ENCODE results near the gene NDUFS7.
"Not testable (repeated sequence)": the region's sequence is repeated elsewhere in the genome, so short reads cannot be mapped to it uniquely, and the experiment has no call there.

Gene NDUFS7

DNA sequence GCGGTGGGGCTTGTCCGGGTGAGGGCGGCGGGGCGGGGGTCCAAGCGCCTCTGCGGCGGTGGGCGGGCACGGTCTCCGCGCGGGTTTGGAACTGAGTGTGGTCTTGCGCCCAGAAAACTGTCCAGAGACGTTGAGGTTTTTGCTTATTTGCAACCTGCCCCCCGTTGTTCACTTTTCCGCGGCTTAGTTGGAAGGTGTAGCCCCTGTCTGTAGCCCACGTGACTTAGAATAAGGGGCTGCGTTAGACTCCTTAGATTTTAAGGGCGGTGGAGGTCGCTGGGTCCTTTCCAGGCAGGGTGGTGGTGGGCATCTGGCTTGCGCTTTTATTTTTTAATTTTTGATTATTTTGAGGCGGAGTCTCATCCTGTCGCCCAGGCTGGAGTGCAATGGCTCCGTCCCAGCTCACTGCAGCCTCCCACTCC, 55.2 kb downstream of the NDUFS7 start:
- peaks cover 9% of the 10 kb centered on the region for H3K4me1 ChIP-seq (ENCODE audit: insufficient read depth, poor library complexity, severe bottlenecking)
- peak overlapping the region; percentile 90 for H3K4me3 ChIP-seq (ENCODE audit: severe bottlenecking)
- no peak for ATAC-seq (ENCODE audit: low read depth)
- peaks cover 51% of the 10 kb centered on the region for H3K36me3 ChIP-seq (ENCODE audit: low read depth)
- no peak for DNase-seq (ENCODE audit: low spot score)
- no peak for TF ChIP-seq CTCF (IDR thresholded peaks at IDR 0.05; ENCODE audit: poor library complexity, severe bottlenecking)
- no peaks in the 10 kb centered on the region for H3K9me3 ChIP-seq (ENCODE audit: severe bottlenecking)
- H3K27ac ChIP-seq (ENCODE audit: poor library complexity, severe bottlenecking), result peak overlapping the region; percentile 76
- no peaks in the 10 kb centered on the region for H3K27me3 ChIP-seq (ENCODE audit: insufficient read depth, poor library complexity, severe bottlenecking)

DNA sequence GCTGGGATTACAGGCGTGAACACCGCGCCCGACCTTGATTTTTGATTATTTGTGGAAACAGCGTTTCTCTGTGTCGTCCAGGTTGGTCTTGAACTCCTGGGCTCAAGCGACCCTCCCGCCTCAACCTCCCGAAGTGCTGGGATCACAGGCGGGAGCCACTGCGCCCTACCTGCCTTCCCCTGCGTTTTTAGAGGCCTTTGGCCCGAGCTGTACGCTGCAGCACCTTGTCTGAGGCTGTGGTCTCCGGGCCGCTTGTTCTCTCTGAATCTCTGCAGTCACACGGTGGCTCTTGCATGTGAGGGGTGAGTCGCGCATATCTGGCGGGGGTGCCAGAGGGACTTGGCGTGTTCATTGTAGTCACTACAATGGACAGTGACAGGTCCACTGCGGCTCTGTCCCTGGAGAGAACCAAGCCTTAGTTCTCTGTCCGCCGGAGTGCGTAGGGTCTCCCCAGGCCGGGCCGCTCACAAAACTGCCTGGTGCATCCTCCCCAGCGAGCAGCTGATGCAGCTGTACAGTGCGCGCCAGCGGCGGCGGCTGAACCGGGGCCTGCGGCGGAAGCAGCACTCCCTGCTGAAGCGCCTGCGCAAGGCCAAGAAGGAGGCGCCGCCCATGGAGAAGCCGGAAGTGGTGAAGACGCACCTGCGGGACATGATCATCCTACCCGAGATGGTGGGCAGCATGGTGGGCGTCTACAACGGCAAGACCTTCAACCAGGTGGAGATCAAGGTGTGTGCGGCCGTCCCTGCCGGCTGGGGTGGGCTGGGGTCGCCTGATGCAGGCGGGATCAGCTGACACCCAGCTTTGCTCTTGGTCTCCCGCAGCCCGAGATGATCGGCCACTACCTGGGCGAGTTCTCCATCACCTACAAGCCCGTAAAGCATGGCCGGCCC, 56.1 kb downstream of the NDUFS7 start:
- peak overlapping the region; percentile 90 for H3K4me3 ChIP-seq (ENCODE audit: severe bottlenecking)
- not testable (repeated sequence) for ATAC-seq (ENCODE audit: low read depth); H3K4me1 ChIP-seq (ENCODE audit: insufficient read depth, poor library complexity, severe bottlenecking); DNase-seq (ENCODE audit: low spot score); H3K27me3 ChIP-seq (ENCODE audit: insufficient read depth, poor library complexity, severe bottlenecking); H3K9me3 ChIP-seq (ENCODE audit: severe bottlenecking)
- H3K36me3 ChIP-seq (ENCODE audit: low read depth), result peaks cover 44% of the 10 kb centered on the region
- H3K27ac ChIP-seq (ENCODE audit: poor library complexity, severe bottlenecking), result peak overlapping the region; percentile 76

DNA sequence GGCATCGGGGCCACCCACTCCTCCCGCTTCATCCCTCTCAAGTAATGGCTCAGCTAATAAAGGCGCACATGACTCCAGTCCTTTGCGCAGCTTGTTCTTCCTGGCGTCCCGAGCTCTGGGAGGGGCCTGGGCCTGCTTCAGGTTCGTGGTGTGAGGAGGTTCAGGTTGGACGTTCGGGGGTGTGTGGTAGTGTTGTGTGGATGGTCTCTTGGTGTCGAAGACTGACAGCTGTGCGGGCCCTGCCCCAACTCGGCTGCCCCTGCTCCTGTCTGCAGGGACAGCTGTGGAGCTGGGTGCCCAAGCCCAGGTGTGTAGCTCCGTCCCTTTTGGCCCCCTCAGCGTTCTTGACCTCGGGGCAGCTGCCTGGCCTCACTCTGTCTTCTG, 56.7 kb downstream of the NDUFS7 start:
- Histone ChIP-seq H3K27me3 (ENCODE audit: insufficient read depth, poor library complexity, severe bottlenecking) (no peaks in the 10 kb centered on the region), H3K36me3 (ENCODE audit: low read depth) (peaks cover 40% of the 10 kb centered on the region), H3K4me1 (ENCODE audit: insufficient read depth, poor library complexity, severe bottlenecking) (peaks cover 9% of the 10 kb centered on the region), H3K9me3 (ENCODE audit: severe bottlenecking) (no peaks in the 10 kb centered on the region), H3K27ac (ENCODE audit: poor library complexity, severe bottlenecking) (peak overlapping the region; percentile 76), H3K4me3 (ENCODE audit: severe bottlenecking) (no peak overlapping the region)
- ATAC-seq (ENCODE audit: low read depth), result no peak
- no peak for TF ChIP-seq CTCF (IDR thresholded peaks at IDR 0.05; ENCODE audit: poor library complexity, severe bottlenecking)
- DNase-seq (ENCODE audit: low spot score), result no peak

- ATAC-seq (ENCODE audit: low read depth), result no peak
- peak overlapping the region; percentile 76 for H3K27ac ChIP-seq (ENCODE audit: poor library complexity, severe bottlenecking)
- no peak for DNase-seq (ENCODE audit: low spot score)
- no peak for TF ChIP-seq CTCF (IDR thresholded peaks at IDR 0.05; ENCODE audit: poor library complexity, severe bottlenecking)
- H3K4me1 ChIP-seq (ENCODE audit: insufficient read depth, poor library complexity, severe bottlenecking), result peaks cover 9% of the 10 kb centered on the region
- no peak overlapping the region for H3K4me3 ChIP-seq (ENCODE audit: severe bottlenecking)
- H3K36me3 ChIP-seq (ENCODE audit: low read depth), result peaks cover 40% of the 10 kb centered on the region
- H3K9me3 ChIP-seq (ENCODE audit: severe bottlenecking), result no peaks in the 10 kb centered on the region
- H3K27me3 ChIP-seq (ENCODE audit: insufficient read depth, poor library complexity, severe bottlenecking), result no peaks in the 10 kb centered on the region
Measured at GRCh38 chr19:1441022-1441426, 57.3 kb downstream of the NDUFS7 start.

DNA sequence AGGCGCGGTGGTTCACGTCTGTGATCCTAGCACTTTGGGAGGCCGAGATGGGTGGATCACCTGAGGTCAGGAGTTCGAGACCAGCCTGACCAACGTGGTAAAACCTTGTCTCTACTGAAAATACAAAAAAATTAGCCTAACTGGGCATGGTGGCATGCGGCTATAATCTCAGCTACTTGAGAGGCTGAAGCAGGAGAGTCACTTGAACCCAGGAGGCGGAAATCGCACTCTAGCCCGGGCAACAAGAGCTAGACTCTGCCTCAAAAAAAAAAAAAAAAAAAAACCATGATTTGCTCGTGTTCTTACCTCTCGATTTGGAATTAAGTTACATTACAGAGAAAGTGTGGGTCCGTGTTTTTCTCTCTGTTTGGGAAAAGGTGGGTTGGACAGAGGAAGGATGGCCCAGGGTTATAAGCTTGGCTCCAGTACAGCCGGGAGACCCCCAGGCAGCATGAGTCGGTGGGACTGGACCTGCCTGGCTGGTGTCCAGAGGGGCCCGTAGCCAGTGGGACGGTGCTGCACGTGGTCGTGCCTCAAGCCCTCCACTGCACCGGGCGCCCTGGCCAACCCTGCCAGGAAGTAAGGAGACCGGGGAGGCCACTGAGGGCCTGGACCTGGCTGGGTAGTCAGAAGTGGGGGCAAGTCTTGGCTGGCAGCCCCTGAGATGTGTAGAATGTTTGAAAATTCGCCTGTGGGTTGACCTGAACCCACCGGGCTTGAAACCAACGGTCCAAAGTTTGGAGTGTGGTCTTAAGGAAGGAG, 58.2 kb downstream of the NDUFS7 start:
- Histone ChIP-seq H3K27ac (ENCODE audit: poor library complexity, severe bottlenecking) (peak overlapping the region; percentile 76), H3K36me3 (ENCODE audit: low read depth) (peaks cover 40% of the 10 kb centered on the region), H3K4me1 (ENCODE audit: insufficient read depth, poor library complexity, severe bottlenecking) (peaks cover 9% of the 10 kb centered on the region), H3K9me3 (ENCODE audit: severe bottlenecking) (no peaks in the 10 kb centered on the region), H3K4me3 (ENCODE audit: severe bottlenecking) (no peak overlapping the region), H3K27me3 (ENCODE audit: insufficient read depth, poor library complexity, severe bottlenecking) (peaks cover 7% of the 10 kb centered on the region)
- DNase-seq (ENCODE audit: low spot score), result no peak
- no peak for ATAC-seq (ENCODE audit: low read depth)
- no peak for TF ChIP-seq CTCF (IDR thresholded peaks at IDR 0.05; ENCODE audit: poor library complexity, severe bottlenecking)
